ENCODE results near the gene UNC119. TPM values are rescaled to one million over a fixed set of nuclear protein-coding genes. Genes with fewer than 3 reads are reported as not detected.

UNC119 gene
- total and polyA plus RNA-seq, 2 experiments from 2014 or later: 39.0 to 78.4 TPM

GRCh38 chr17:28524476-28525424 lies 27.7 kb downstream of the UNC119 start:
- Histone ChIP-seq H2AFZ (no peak overlapping the region), H3K9me2 (ENCODE audit: insufficient read depth) (no peaks in the 10 kb centered on the region), H3K27me3 (ENCODE audit: insufficient read depth) (no peaks in the 10 kb centered on the region), H3K27ac (ENCODE audit: low read depth) (no peak overlapping the region), H3F3A (replicated peaks; ENCODE audit: low read depth) (no peaks in the 10 kb centered on the region), H3K36me3 (ENCODE audit: insufficient read depth) (no peaks in the 10 kb centered on the region), H3K4me1 (ENCODE audit: insufficient read depth) (no peaks in the 10 kb centered on the region), H3K4me2 (no peak overlapping the region), H3K4me3 (no peak overlapping the region), H3K79me2 (replicated peaks; ENCODE audit: insufficient read depth) (no peaks in the 10 kb centered on the region), H4K20me1 (replicated peaks; ENCODE audit: insufficient read depth) (no peaks in the 10 kb centered on the region)
- H3K27ac Mint-ChIP-seq: no peak overlapping the region
- H3K27me3 Mint-ChIP-seq (ENCODE audit: insufficient read depth, low read depth, poor library complexity): peaks cover 24% of the 10 kb centered on the region
- no peaks in the 10 kb centered on the region; the same call in 2 of the 3 replicates for H3K36me3 Mint-ChIP-seq (ENCODE audit: low read depth)
- H3K4me3 Mint-ChIP-seq: no peak overlapping the region
- DNase-seq (ENCODE audit: low spot score) (no peak), ATAC-seq (no peak)
- H3K4me1 Mint-ChIP-seq: peaks cover 3% of the 10 kb centered on the region; the same call in 2 of the 3 replicates
- no peak for TF ChIP-seq POLR2AphosphoS5 (IDR thresholded peaks at IDR 0.05; ENCODE audit: low read depth)
- TF ChIP-seq ZNF462 (CRISPR knock-in tag; IDR thresholded peaks at IDR 0.05): no peak
- TF ChIP-seq ZNF331 (CRISPR knock-in tag; IDR thresholded peaks at IDR 0.05; ENCODE audit: low read depth): no peak
- no peak for TF ChIP-seq EZH2 (IDR thresholded peaks at IDR 0.05; ENCODE audit: low read depth, unreplicated experiment)
- no peak for TF ChIP-seq EZH2phosphoT487 (IDR thresholded peaks at IDR 0.05; ENCODE audit: unreplicated experiment)
- TF ChIP-seq ETS1 (IDR thresholded peaks at IDR 0.05): no peak
- TF ChIP-seq ZNF114 (CRISPR knock-in tag; IDR thresholded peaks at IDR 0.05): no peak
- no peak for TF ChIP-seq JUNB (IDR thresholded peaks at IDR 0.05; ENCODE audit: unreplicated experiment)
- TF ChIP-seq CREB1 (CRISPR knock-in tag; IDR thresholded peaks at IDR 0.05; ENCODE audit: low read depth): no peak
- TF ChIP-seq STAT1 (IDR thresholded peaks at IDR 0.05; ENCODE audit: unreplicated experiment): no peak
- no peak for TF ChIP-seq REST (IDR thresholded peaks at IDR 0.05; ENCODE audit: unreplicated experiment)
- no peak for TF ChIP-seq NANOG (IDR thresholded peaks at IDR 0.05; ENCODE audit: borderline replicate concordance)
- TF ChIP-seq CTCF (conservative IDR thresholded peaks at IDR 0.05; ENCODE audit: low read depth in 2 of 2): no peak
- H3K9me3 Mint-ChIP-seq: no peaks in the 10 kb centered on the region; the same call in 2 of the 3 replicates

Data from GM23338 (cell line).